Esophagus squamous epithelium (tissue), 4 donors: Measurements from ENCODE around the gene MRAP.

Experiments used
- CTCF ChIP-seq, 6 experiments: fragments of 450-650 bp in 4 of 6; fragments of 200-600 bp in 2 of 6; sonication (generic) in 2 of 6; IDR thresholded peaks; one replicate each; pipeline ENCODE4 v1.5.1; 2016 to 2019; ENCODE audit warnings: antibody characterized with exemption in 6 of 6, mild to moderate bottlenecking in 4 of 6, moderate library complexity in 4 of 6
- POLR2A ChIP-seq, 4 donors: fragments of 450-650 bp; IDR thresholded peaks; one replicate each; pipeline ENCODE4 v1.6.1; 2017; ENCODE audit warnings: antibody characterized with exemption in 4 of 4, mild to moderate bottlenecking in 4 of 4, moderate library complexity in 3 of 4

DNA sequence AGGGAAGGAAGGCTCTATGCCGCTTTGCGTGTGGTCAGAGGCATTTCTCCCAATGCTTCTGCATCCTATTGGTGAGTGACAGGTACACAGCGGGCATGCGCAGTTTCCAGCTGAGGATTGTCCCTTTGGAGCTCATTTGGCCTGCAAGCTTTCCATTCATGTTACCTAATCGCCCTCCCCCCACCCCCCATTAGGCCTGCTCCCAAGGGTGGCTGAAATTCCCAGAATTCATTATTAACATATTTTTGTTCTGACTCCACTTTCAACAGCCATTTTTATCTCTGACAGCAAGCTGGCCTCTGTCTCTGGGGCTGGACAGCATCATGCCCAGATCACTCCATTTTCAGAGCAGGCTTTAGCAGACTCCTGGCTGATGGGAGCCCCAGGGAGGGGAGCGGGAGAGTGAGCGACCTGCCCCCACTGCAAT lies 45.4 kb upstream of the MRAP start:
- TF ChIP-seq CTCF (IDR thresholded peaks at IDR 0.05) (no peak), POLR2A (IDR thresholded peaks at IDR 0.05) (no peak)
